Testis (tissue), 3 donors: ENCODE measurements around the gene HMGXB3. TPM values are rescaled to one million over a fixed set of nuclear protein-coding genes. Genes with fewer than 3 reads are reported as not detected.

Experiments used
- DNase-seq: peaks from one replicate; pipeline ENCODE4 v3.0.0-alpha.2; 2019
- H3K27ac ChIP-seq, 2 donors: fragments of 200-600 bp; sonication (generic); one replicate each; pipeline ENCODE4 v1.5.1; 2019
- H3K27me3 ChIP-seq: fragments of 200-600 bp; sonication (generic); one replicate; pipeline ENCODE4 v1.5.1; 2019
- H3K36me3 ChIP-seq: fragments of 200-600 bp; sonication (generic); one replicate; pipeline ENCODE4 v1.5.1; 2017; ENCODE audit warnings: low read depth; ENCODE audit errors: missing control alignments
- H3K4me1 ChIP-seq: fragments of 200-600 bp; sonication (generic); one replicate; pipeline ENCODE4 v1.5.1; 2019
- H3K4me3 ChIP-seq, 2 donors: fragments of 200-600 bp; sonication (generic); one replicate each; pipeline ENCODE4 v1.5.1; 2017 to 2019
- H3K9me3 ChIP-seq: fragments of 200-600 bp; sonication (generic); one replicate; pipeline ENCODE4 v1.5.1; 2017
- POLR2A ChIP-seq: fragments of 450-650 bp; IDR thresholded peaks from one replicate; pipeline ENCODE4 v1.6.1; 2017; ENCODE audit warnings: antibody characterized with exemption, mild to moderate bottlenecking, moderate library complexity
- WGBS, 2 donors: methylation state at CpG; one replicate each; pipeline ENCODE4 v1.1.5; 2018; 5-methylcytosine and 5-hydroxymethylcytosine counted together
- intact Hi-C: fragments of 100-400 bp; cut with DNase I; formaldehyde crosslinking; loops from one replicate; pipeline ENCODE4 v1.15.1; 2023; ENCODE audit warnings: low total_unique reads
- polyA plus RNA-seq: library from polyadenylated mRNA; stranded (reverse); fragments of 350-450 nt; fragmentation: Illumina TruSeq; extraction: RNeasy Lipid Tissue Mini Kit (QIAGEN cat#74804); gene quantifications from one replicate; pipeline ENCODE4 v1.2.3, GENCODE V29; 2014; ENCODE audit warnings: low read depth, low replicate concordance; ENCODE audit not compliant: insufficient read depth
- total RNA-seq, 2 donors: library from RNA; depleted of rRNA; stranded (reverse); fragments of >200 nt; gene quantifications; one replicate each; pipeline ENCODE4 v1.2.3, GENCODE V29; 2016
- TF ChIP-seq, protein P1 (sequence below), 3 experiments: fragments of 450-650 bp in 2 of 3; fragments of 200-600 bp in 1 of 3; sonication (generic) in 1 of 3; IDR thresholded peaks; one replicate each; pipeline ENCODE4 v1.5.1; 2016 to 2019; ENCODE audit warnings: antibody characterized with exemption in 3 of 3, mild to moderate bottlenecking in 2 of 3, moderate library complexity in 1 of 3

HMGXB3 gene
- total and polyA plus RNA-seq, 3 donors from 2014 or later: 33.5 to 72.5 (median 63.6) TPM

DNA sequence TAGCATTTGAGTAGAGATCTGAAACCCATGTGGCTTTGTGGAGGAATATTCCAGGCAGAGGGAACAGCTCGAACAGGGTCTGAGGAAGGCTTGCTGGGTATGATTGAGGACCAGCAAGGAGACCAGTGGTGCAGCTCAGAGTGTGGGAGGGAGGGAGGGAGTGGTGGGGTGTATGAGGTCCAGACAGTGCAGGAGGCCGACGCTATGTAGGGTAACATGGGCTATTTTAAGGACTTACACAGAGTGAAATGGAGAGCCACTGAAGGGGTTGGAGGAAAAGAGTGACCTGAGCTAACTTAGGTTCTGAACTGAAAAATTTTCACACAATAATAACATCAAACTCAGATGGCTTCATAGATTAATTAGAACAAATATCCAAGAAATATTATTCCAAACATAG lies 41.9 kb downstream of the HMGXB3 start:
- no peak overlapping the region for H3K4me3 ChIP-seq
- H3K9me3 ChIP-seq: no peaks in the 10 kb centered on the region
- peaks cover 22% of the 10 kb centered on the region for H3K4me1 ChIP-seq
- no peaks in the 10 kb centered on the region for H3K27me3 ChIP-seq
- WGBS, 2 donors: 83 to 85% methylated on average over 3 of the region's 3 CpGs
- intact Hi-C loops: no loop called here
- no peak for DNase-seq
- H3K27ac ChIP-seq: no peak overlapping the region
- no peaks in the 10 kb centered on the region for H3K36me3 ChIP-seq
- no peak for TF ChIP-seq POLR2A
- TF ChIP-seq, protein P1, sequence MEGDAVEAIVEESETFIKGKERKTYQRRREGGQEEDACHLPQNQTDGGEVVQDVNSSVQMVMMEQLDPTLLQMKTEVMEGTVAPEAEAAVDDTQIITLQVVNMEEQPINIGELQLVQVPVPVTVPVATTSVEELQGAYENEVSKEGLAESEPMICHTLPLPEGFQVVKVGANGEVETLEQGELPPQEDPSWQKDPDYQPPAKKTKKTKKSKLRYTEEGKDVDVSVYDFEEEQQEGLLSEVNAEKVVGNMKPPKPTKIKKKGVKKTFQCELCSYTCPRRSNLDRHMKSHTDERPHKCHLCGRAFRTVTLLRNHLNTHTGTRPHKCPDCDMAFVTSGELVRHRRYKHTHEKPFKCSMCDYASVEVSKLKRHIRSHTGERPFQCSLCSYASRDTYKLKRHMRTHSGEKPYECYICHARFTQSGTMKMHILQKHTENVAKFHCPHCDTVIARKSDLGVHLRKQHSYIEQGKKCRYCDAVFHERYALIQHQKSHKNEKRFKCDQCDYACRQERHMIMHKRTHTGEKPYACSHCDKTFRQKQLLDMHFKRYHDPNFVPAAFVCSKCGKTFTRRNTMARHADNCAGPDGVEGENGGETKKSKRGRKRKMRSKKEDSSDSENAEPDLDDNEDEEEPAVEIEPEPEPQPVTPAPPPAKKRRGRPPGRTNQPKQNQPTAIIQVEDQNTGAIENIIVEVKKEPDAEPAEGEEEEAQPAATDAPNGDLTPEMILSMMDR (IDR thresholded peaks at IDR 0.05): no peak

DNA sequence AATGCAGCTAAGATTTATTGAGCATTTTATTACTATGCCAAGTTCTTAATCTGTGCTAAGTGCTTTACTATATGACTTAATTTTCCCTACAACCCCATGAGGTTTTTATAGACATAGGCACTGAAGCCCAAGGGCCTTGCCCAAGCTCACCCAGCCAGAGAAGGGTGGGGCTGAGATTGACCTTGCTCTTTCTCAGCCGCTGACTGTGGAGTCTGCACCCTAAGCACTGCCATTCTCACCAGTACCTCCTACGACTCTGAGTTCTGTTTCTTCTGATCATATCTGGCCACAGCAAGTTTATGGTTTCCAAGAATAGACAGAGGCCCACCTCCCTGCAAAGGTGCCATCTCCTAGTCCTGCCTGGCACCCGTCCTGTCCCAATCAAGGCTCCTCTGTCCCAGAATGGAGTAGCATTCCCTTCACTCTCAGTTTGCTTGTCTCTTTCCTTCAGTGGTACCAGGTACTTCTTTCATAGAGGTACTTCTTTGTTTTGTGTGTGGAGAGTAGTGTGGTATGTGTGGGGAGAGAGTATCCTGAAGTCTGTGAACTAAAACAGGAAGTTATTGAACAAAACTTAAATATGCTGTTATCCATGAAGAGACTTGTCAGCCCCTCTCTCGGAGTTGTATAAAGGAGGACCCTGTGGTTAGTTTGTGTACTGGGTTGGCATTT lies 43.3 kb downstream of the HMGXB3 start:
- intact Hi-C loops: no loop called here
- Histone ChIP-seq H3K27me3 (no peaks in the 10 kb centered on the region), H3K9me3 (no peaks in the 10 kb centered on the region), H3K4me3 (no peak overlapping the region), H3K4me1 (peaks cover 27% of the 10 kb centered on the region), H3K36me3 (no peaks in the 10 kb centered on the region), H3K27ac (no peak overlapping the region)
- WGBS, 2 donors: 40 to 61% methylated on average over 4 of the region's 4 CpGs
- no peak for DNase-seq
- no peak for TF ChIP-seq POLR2A
- TF ChIP-seq, protein P1 (IDR thresholded peaks at IDR 0.05): no peak

DNA sequence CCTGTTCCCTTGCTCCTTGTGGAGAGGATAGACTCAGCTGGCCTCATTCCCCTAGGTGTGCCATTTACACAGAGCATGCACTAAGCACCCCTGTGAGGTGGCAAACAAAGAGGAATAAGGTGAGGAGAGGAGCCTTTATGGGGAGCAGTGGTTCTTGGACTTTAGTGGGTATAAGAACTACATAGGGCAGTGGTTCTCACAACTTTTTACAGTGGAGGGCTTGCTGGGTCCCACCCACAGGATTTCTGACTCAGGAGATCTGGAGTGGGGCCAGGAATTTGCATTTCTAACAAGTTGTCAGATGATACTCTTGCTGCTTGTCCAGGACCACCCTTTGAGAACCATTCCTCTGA lies 43.8 kb downstream of the HMGXB3 start:
- Histone ChIP-seq H3K36me3 (no peaks in the 10 kb centered on the region), H3K4me1 (peaks cover 27% of the 10 kb centered on the region), H3K27ac (no peak overlapping the region), H3K4me3 (no peak overlapping the region), H3K27me3 (no peaks in the 10 kb centered on the region), H3K9me3 (no peaks in the 10 kb centered on the region)
- no peak for DNase-seq
- intact Hi-C loops: no loop called here
- no peak for TF ChIP-seq POLR2A
- TF ChIP-seq, protein P1 (IDR thresholded peaks at IDR 0.05): no peak

DNA sequence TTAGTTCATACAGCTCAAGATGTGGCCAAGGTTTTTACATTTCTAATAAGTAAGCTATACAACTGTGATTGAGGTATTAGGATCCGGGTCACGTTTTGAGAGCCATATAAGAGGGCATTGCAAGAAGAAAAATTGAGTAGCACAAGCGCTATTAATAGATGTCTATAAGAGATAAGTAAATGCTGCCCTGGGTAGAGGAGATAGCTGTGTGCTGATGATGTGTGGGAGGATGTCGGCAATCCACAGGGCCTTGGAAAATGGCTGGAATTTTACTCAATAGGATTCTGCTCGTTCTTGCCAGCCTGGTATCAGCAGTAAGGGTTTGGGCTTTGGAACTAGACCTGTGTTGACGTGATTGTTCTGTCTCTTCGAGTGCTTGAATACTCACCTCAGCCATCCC lies 44.2 kb downstream of the HMGXB3 start:
- WGBS, 2 donors: 52 to 65% methylated on average over 7 of the region's 7 CpGs
- intact Hi-C loops: no loop called here

More for the DNA sequence above, 44.2 kb downstream of the HMGXB3 start:
- no peak overlapping the region for H3K27ac ChIP-seq
- H3K4me3 ChIP-seq: no peak overlapping the region
- TF ChIP-seq POLR2A: no peak
- TF ChIP-seq, protein P1 (IDR thresholded peaks at IDR 0.05): no peak
- no peak for DNase-seq
- no peaks in the 10 kb centered on the region for H3K27me3 ChIP-seq
- H3K4me1 ChIP-seq: peaks cover 27% of the 10 kb centered on the region
- H3K9me3 ChIP-seq: no peaks in the 10 kb centered on the region
- no peaks in the 10 kb centered on the region for H3K36me3 ChIP-seq
